Measurements from ENCODE around the gene ANO4. TPM values are rescaled to one million over a fixed set of nuclear protein-coding genes. Genes with fewer than 3 reads are reported as not detected.

The ANO4 gene
- total and polyA plus RNA-seq, 7 donors, result 0.03 to 0.11 (median 0.03) TPM; not detected in 4

- intact Hi-C loops (cut with DNase I), result no loop called here
- no peaks in the 10 kb centered on the region for H3K36me3 ChIP-seq (ENCODE audit: insufficient read depth in 1 of 2, low read depth in 1 of 2)
- no peaks in the 10 kb centered on the region for H3K9me3 ChIP-seq
- no peak for ATAC-seq
- H3K4me1 ChIP-seq, result no peaks in the 10 kb centered on the region
- no peak for DNase-seq
- no peaks in the 10 kb centered on the region for H3K27me3 ChIP-seq (ENCODE audit: insufficient read depth in 3 of 3, low read length in 2 of 3)
- H3K27ac ChIP-seq, result no peak overlapping the region
- H3K4me3 ChIP-seq, result no peak overlapping the region
- no peak for TF ChIP-seq CTCF (IDR thresholded peaks at IDR 0.05)
- 79 to 81% (median 79%) methylated on average over 3 of the region's 3 CpGs for WGBS, 3 donors
Measured at GRCh38 chr12:101021442-101021841, 226.9 kb downstream of the ANO4 start.

DNA sequence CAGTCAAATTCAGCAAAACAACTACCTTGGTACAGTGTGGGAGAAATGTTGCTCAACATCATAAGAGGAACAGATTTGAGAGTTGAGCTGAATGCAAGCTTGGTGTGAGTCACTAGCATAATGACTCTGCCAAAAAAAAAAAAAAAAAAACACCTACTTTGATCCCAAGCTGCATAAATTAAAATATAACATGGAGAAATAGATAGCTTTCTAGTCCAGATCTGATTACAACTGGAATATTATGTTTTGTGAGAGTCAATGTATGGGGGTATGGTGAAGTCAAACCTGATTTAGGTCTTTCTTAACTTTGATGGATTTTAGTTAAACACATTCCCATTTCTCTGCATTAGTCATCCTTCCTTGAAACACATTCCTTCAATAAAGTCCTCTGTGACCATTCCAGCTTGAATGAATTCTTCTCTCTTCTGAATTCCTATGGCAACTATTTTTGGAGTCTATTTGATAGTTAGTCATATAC, 227.4 kb downstream of the ANO4 start:
- Histone ChIP-seq H3K4me1 (no peaks in the 10 kb centered on the region), H3K27me3 (ENCODE audit: insufficient read depth in 3 of 3, low read length in 2 of 3) (no peaks in the 10 kb centered on the region), H3K4me3 (no peak overlapping the region), H3K9me3 (no peaks in the 10 kb centered on the region), H3K36me3 (ENCODE audit: insufficient read depth in 1 of 2, low read depth in 1 of 2) (no peaks in the 10 kb centered on the region), H3K27ac (no peak overlapping the region)
- ATAC-seq (peak in 1 of 4 donors; percentile 37), DNase-seq (no peak)
- intact Hi-C loops (cut with DNase I), result no loop called here
- no peak for TF ChIP-seq CTCF (IDR thresholded peaks at IDR 0.05)

GRCh38 chr12:101027200-101027599, 232.6 kb downstream of the ANO4 start:
- WGBS, 3 donors, result 36 to 47% (median 43%) methylated on average over 3 of the region's 3 CpGs
- Histone ChIP-seq H3K4me1 (no peaks in the 10 kb centered on the region), H3K36me3 (ENCODE audit: insufficient read depth in 1 of 2, low read depth in 1 of 2) (no peaks in the 10 kb centered on the region), H3K27me3 (ENCODE audit: insufficient read depth in 3 of 3, low read length in 2 of 3) (no peaks in the 10 kb centered on the region), H3K9me3 (no peaks in the 10 kb centered on the region), H3K27ac (no peak overlapping the region), H3K4me3 (no peak overlapping the region)
- no peak for TF ChIP-seq CTCF (IDR thresholded peaks at IDR 0.05)
- DNase-seq (no peak), ATAC-seq (no peak)
- intact Hi-C loops (cut with DNase I), result no loop called here

- WGBS, 3 donors, result 85 to 92% (median 90%) methylated on average over 4 of the region's 4 CpGs
- no peaks in the 10 kb centered on the region for H3K9me3 ChIP-seq
- no peaks in the 10 kb centered on the region for H3K4me1 ChIP-seq
- no peaks in the 10 kb centered on the region for H3K36me3 ChIP-seq (ENCODE audit: insufficient read depth in 1 of 2, low read depth in 1 of 2)
- DNase-seq, result no peak
- H3K27ac ChIP-seq, result no peak overlapping the region
- intact Hi-C loops (cut with DNase I), result no loop called here
- no peaks in the 10 kb centered on the region for H3K27me3 ChIP-seq (ENCODE audit: insufficient read depth in 3 of 3, low read length in 2 of 3)
- no peak for TF ChIP-seq CTCF (IDR thresholded peaks at IDR 0.05)
- no peak for ATAC-seq
- H3K4me3 ChIP-seq, result no peak overlapping the region
Measured at GRCh38 chr12:101027816-101028215, 233.2 kb downstream of the ANO4 start.

DNA sequence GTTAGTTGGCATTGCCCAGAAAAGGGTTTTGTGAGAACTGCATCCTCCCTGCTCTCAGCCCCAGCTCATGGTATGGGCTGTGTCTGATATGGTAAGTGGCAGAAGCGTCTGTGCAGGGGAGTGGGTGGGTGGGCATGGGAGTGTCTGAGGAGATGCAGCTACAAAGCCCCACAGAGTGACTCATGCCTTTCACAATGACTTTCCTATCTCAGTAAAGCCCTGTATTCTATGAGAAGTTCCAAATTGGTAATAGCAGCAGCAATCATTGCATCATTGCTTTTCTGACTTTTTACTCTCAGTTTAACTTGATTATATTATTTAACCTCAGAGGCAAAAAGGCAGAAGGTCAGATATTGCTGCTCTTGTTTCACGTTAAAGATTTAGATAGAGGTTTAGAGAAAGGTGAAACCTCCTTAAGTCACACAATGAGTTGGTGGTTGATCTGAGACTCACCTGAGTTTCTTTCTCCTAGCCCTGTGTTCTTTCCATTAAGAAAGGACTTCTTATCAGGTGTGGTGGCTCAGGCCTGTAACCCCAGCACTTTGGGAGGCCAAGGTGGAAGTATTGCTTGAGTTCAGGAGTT, 243.8 kb downstream of the ANO4 start:
- no peaks in the 10 kb centered on the region for H3K9me3 ChIP-seq
- H3K27me3 ChIP-seq (ENCODE audit: insufficient read depth in 3 of 3, low read length in 2 of 3), result no peaks in the 10 kb centered on the region
- no peaks in the 10 kb centered on the region for H3K36me3 ChIP-seq (ENCODE audit: insufficient read depth in 1 of 2, low read depth in 1 of 2)
- intact Hi-C loops (cut with DNase I), result no loop called here
- no peak overlapping the region for H3K4me3 ChIP-seq
- TF ChIP-seq CTCF (IDR thresholded peaks at IDR 0.05), result no peak
- no peak overlapping the region for H3K27ac ChIP-seq
- DNase-seq (no peak), ATAC-seq (no peak)
- H3K4me1 ChIP-seq, result no peaks in the 10 kb centered on the region
- 55 to 57% (median 55%) methylated on average over 2 of the region's 2 CpGs for WGBS, 3 donors
